Neural progenitor cell (in vitro differentiated cells): ENCODE measurements around the gene TGFB1I1. TPM values are rescaled to one million over a fixed set of nuclear protein-coding genes. Genes with fewer than 3 reads are reported as not detected.

Experiments
- DNase-seq: peaks from one replicate; pipeline ENCODE4 v3.0.0-alpha.2; 2016; ENCODE audit warnings: low spot score
- H2AFZ ChIP-seq: fragments of 200-600 bp; sonication (generic); replicated peaks from 2 replicates; pipeline ENCODE4 v1.6.1; 2016; ENCODE audit warnings: antibody characterized with exemption
- H3F3A ChIP-seq: fragments of 200-600 bp; sonication (generic); 2 replicates; pipeline ENCODE4 v1.6.1; 2016; ENCODE audit warnings: antibody characterized with exemption, low read depth
- H3K27ac ChIP-seq: fragments of 200-600 bp; sonication (generic); 2 replicates; pipeline ENCODE4 v1.5.1; 2016; ENCODE audit warnings: mild to moderate bottlenecking
- H3K27me3 ChIP-seq: fragments of 200-600 bp; sonication (generic); 2 replicates; pipeline ENCODE4 v1.6.1; 2016; ENCODE audit warnings: mild to moderate bottlenecking, moderate library complexity
- H3K36me3 ChIP-seq: fragments of 200-600 bp; sonication (generic); 2 replicates; pipeline ENCODE4 v1.5.1; 2016
- H3K4me1 ChIP-seq: fragments of 200-600 bp; sonication (generic); 2 replicates; pipeline ENCODE4 v1.6.1; 2016; ENCODE audit warnings: mixed run types
- H3K4me2 ChIP-seq: fragments of 200-600 bp; sonication (generic); 2 replicates; pipeline ENCODE4 v1.6.1; 2016
- H3K4me3 ChIP-seq: fragments of 200-600 bp; sonication (generic); 2 replicates; pipeline ENCODE4 v1.5.1; 2016
- H3K79me2 ChIP-seq: fragments of 200-600 bp; sonication (generic); 2 replicates; pipeline ENCODE4 v1.6.1; 2016; ENCODE audit warnings: low read depth
- H3K9ac ChIP-seq: fragments of 200-600 bp; sonication (generic); 2 replicates; pipeline ENCODE4 v1.6.1; 2016
- H3K9me3 ChIP-seq: fragments of 200-600 bp; sonication (generic); 2 replicates; pipeline ENCODE4 v1.5.1; 2016; ENCODE audit warnings: low read depth
- H4K20me1 ChIP-seq: fragments of 200-600 bp; sonication (generic); 2 replicates; pipeline ENCODE4 v1.6.1; 2016; ENCODE audit warnings: low read depth
- H3K27ac Mint-ChIP-seq: 3 replicates; pipeline ENCODE4 v1.8.0; 2021; ENCODE audit warnings: mixed read lengths
- H3K27me3 Mint-ChIP-seq: 2 replicates; pipeline ENCODE4 v1.8.0; 2022; ENCODE audit warnings: low read depth, mild to moderate bottlenecking, inconsistent platforms, moderate library complexity, mixed read lengths; ENCODE audit not compliant: insufficient read depth
- H3K36me3 Mint-ChIP-seq: 3 replicates; pipeline ENCODE4 v1.8.0; 2021; ENCODE audit warnings: mixed read lengths
- H3K4me1 Mint-ChIP-seq: 3 replicates; pipeline ENCODE4 v1.8.0; 2021; ENCODE audit warnings: mixed read lengths
- H3K4me3 Mint-ChIP-seq: 3 replicates; pipeline ENCODE4 v1.8.0; 2021; ENCODE audit warnings: mild to moderate bottlenecking, moderate library complexity, mixed read lengths
- H3K9me3 Mint-ChIP-seq: 3 replicates; pipeline ENCODE4 v1.8.0; 2020; ENCODE audit warnings: mixed read lengths
- EZH2 ChIP-seq: fragments of 200-600 bp; sonication (generic); IDR thresholded peaks from 2 replicates; pipeline ENCODE4 v1.6.1; 2017; ENCODE audit warnings: antibody characterized with exemption, mild to moderate bottlenecking, moderate library complexity
- EZH2phosphoT487 ChIP-seq: fragments of 200-600 bp; sonication (generic); IDR thresholded peaks from 2 replicates; pipeline ENCODE4 v1.6.1; 2017; ENCODE audit warnings: antibody characterized with exemption
- total RNA-seq: library from RNA; depleted of rRNA; stranded (reverse); fragments of >200 nt; gene quantifications from 2 replicates; pipeline ENCODE4 v1.2.3, GENCODE V29; 2015; ENCODE audit warnings: low replicate concordance
- TF ChIP-seq, protein P1 (sequence below): fragments of 200-600 bp; sonication (generic); IDR thresholded peaks from 2 replicates; pipeline ENCODE4 v1.5.1; 2017; ENCODE audit warnings: antibody characterized with exemption, mild to moderate bottlenecking

TGFB1I1 gene
- 0.09 TPM in 1 of 2 replicates, not detected in the other for total RNA-seq

DNA sequence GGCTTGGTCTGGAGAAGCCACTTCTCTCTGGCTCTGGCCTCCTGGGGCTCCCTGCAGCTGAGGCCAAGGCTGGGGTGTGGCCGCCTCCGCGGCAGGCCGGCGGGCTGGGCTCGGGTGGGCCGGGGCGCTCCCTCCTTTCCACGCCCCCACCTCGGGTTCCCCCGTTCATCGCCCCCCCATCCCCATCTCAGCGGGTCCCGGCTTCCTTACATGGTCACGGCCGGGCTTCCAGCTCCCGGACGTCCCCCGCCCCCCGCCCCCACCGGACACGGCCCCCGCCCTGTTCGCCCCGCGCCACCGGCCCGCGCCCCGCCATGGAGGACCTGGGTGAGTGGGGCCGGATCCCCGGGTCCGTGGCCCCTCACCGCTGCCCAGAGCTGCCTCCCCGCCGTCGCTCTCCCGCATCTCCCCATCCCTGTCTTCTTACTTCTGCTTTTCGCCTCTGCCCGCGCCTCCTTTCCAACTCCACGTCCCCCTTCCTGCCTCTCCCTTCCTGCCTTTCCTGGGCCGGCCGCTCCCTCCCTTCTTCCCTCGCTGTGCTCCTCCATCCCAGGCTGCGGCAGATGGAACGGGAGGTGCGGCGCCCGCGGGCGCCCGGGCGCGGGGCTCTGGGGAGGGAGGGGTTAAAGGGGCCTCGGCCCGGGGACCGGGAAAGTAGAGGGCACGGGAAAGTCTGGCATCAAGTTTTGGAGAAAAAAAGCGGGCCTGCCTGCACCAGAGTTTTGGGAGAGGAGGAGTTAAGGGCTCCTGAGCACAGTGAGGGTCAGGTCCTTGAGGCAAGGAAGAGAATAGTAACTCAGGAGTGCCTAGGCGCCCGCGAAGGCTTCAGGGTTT, at the start of gene TGFB1I1:
Gene TGFB1I1 (plus strand): TSS at position 278 of the 834 bp plus-strand sequence. CDS start 37 bp downstream, at position 315.
- Mint-ChIP-seq H3K36me3 (peaks cover 5% of the 10 kb centered on the region), H3K4me1 (peaks cover 12% of the 10 kb centered on the region), H3K27me3 (peaks cover 30% of the 10 kb centered on the region), H3K4me3 (peak within 1 kb of the TSS; percentile 90), H3K9me3 (no peaks in the 10 kb centered on the region), H3K27ac (no peak within 1 kb of the TSS)
- peaks cover 12% of the 10 kb centered on the region for H4K20me1 ChIP-seq
- no peaks in the 10 kb centered on the region for H3K36me3 ChIP-seq
- no peaks in the 10 kb centered on the region for H3K9me3 ChIP-seq
- H3K27me3 ChIP-seq = peaks cover 71% of the 10 kb centered on the region
- peak within 1 kb of the TSS; percentile 86 for H3K4me2 ChIP-seq
- TF ChIP-seq EZH2 = peak; percentile 85
- TF ChIP-seq, protein P1, sequence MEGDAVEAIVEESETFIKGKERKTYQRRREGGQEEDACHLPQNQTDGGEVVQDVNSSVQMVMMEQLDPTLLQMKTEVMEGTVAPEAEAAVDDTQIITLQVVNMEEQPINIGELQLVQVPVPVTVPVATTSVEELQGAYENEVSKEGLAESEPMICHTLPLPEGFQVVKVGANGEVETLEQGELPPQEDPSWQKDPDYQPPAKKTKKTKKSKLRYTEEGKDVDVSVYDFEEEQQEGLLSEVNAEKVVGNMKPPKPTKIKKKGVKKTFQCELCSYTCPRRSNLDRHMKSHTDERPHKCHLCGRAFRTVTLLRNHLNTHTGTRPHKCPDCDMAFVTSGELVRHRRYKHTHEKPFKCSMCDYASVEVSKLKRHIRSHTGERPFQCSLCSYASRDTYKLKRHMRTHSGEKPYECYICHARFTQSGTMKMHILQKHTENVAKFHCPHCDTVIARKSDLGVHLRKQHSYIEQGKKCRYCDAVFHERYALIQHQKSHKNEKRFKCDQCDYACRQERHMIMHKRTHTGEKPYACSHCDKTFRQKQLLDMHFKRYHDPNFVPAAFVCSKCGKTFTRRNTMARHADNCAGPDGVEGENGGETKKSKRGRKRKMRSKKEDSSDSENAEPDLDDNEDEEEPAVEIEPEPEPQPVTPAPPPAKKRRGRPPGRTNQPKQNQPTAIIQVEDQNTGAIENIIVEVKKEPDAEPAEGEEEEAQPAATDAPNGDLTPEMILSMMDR = no peak
- TF ChIP-seq EZH2phosphoT487 = peak; percentile 60
- H3K4me3 ChIP-seq = peak within 1 kb of the TSS; percentile 65
- peak within 1 kb of the TSS; percentile 96 for H2AFZ ChIP-seq
- H3K79me2 ChIP-seq = no peaks in the 10 kb centered on the region
- H3K27ac ChIP-seq = no peak within 1 kb of the TSS
- no peak within 1 kb of the TSS for H3K9ac ChIP-seq
- peak; percentile 29 for DNase-seq
- no peaks in the 10 kb centered on the region for H3K4me1 ChIP-seq
- no peaks in the 10 kb centered on the region for H3F3A ChIP-seq

DNA sequence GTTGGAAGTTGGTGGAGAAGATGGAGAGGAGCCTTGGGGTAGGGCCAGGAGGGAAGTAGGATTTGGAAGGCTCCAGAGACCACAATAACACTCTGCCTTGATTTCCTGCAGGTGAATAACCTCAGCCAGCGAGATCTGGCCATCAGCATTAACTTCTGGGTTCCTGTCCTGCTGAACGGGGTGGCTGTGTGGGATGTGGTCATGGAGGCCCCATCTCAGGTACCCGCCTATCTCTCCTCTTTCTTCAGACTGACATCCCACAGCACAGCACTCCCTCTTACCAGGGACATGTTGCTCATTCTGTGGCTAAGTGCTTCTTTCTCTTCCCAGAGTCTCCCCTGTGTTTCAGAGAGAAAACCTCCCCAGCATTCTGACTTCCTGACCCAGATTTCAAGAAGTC, 48.7 kb upstream of the TGFB1I1 start:
- no peak for DNase-seq
- Mint-ChIP-seq H3K27me3 (peaks cover 3% of the 10 kb centered on the region), H3K4me1 (no peaks in the 10 kb centered on the region), H3K36me3 (no peaks in the 10 kb centered on the region), H3K9me3 (peaks cover 6% of the 10 kb centered on the region), H3K27ac (no peak overlapping the region), H3K4me3 (no peak overlapping the region)
- H3K36me3 ChIP-seq = no peaks in the 10 kb centered on the region
- H2AFZ ChIP-seq = no peak overlapping the region
- H3K9me3 ChIP-seq = no peaks in the 10 kb centered on the region
- H3F3A ChIP-seq = no peaks in the 10 kb centered on the region
- H3K4me1 ChIP-seq = no peaks in the 10 kb centered on the region
- H3K27me3 ChIP-seq = peaks cover 7% of the 10 kb centered on the region
- no peak overlapping the region for H3K4me3 ChIP-seq
- no peak overlapping the region for H3K4me2 ChIP-seq
- no peaks in the 10 kb centered on the region for H4K20me1 ChIP-seq
- no peak overlapping the region for H3K9ac ChIP-seq
- no peak overlapping the region for H3K27ac ChIP-seq
- H3K79me2 ChIP-seq = no peaks in the 10 kb centered on the region
- TF ChIP-seq EZH2 (no peak), EZH2phosphoT487 (no peak)
- TF ChIP-seq, protein P1 = no peak

DNA sequence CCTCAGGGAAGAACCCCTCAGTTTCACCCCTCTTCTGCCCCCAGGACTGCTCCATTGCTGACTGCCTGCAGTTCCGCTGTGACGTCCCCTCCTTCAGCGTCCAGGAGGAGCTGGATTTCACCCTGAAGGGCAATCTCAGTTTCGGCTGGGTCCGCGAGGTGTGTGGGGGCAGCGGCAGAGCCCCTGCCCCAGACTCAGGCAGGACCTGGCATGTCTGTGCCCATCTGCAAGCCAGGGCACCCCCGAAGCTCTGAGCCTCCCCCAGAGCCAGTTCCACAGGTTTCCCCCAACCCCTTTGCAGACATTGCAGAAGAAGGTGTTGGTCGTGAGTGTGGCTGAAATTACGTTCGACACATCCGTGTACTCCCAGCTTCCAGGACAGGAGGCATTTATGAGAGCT, 48.2 kb upstream of the TGFB1I1 start:
- Mint-ChIP-seq H3K4me3 (no peak overlapping the region), H3K27me3 (peaks cover 5% of the 10 kb centered on the region)

More for the DNA sequence above, 48.2 kb upstream of the TGFB1I1 start:
- TF ChIP-seq EZH2 = no peak
- TF ChIP-seq, protein P1 = no peak
- TF ChIP-seq EZH2phosphoT487 = no peak
- Mint-ChIP-seq H3K4me1 (no peaks in the 10 kb centered on the region), H3K9me3 (peaks cover 2% of the 10 kb centered on the region), H3K27ac (no peak overlapping the region), H3K36me3 (no peaks in the 10 kb centered on the region)
- DNase-seq = no peak
- H3K79me2 ChIP-seq = no peaks in the 10 kb centered on the region
- no peak overlapping the region for H2AFZ ChIP-seq
- H3K4me3 ChIP-seq = no peak overlapping the region
- no peak overlapping the region for H3K9ac ChIP-seq
- H3F3A ChIP-seq = no peaks in the 10 kb centered on the region
- H3K27ac ChIP-seq = no peak overlapping the region
- H4K20me1 ChIP-seq = no peaks in the 10 kb centered on the region
- no peaks in the 10 kb centered on the region for H3K9me3 ChIP-seq
- no peaks in the 10 kb centered on the region for H3K36me3 ChIP-seq
- peaks cover 7% of the 10 kb centered on the region for H3K27me3 ChIP-seq
- no peaks in the 10 kb centered on the region for H3K4me1 ChIP-seq
- H3K4me2 ChIP-seq = no peak overlapping the region
